ENCODE results near the gene ZKSCAN1. TPM values are rescaled to one million over a fixed set of nuclear protein-coding genes. Genes with fewer than 3 reads are reported as not detected.

Gene ZKSCAN1
- total and polyA plus RNA-seq, 2 experiments from 2014 or later, result 11.8 to 19.4 TPM

DNA sequence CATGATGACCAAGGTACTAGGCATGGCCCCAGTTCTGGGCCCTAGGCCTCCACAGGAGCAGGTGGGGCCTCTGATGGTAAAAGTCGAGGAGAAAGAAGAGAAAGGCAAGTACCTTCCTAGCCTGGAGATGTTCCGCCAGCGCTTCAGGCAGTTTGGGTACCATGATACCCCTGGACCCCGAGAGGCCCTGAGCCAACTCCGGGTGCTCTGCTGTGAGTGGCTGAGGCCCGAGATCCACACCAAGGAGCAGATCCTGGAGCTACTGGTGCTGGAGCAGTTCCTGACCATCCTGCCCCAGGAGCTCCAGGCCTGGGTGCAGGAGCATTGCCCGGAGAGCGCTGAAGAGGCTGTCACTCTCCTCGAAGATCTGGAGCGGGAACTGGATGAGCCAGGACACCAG lies 41.6 kb downstream of the ZKSCAN1 start:
- Mint-ChIP-seq H3K9me3 (no peaks in the 10 kb centered on the region), H3K27me3 (ENCODE audit: insufficient read depth, low read depth, poor library complexity) (peaks cover 4% of the 10 kb centered on the region), H3K4me1 (no peaks in the 10 kb centered on the region), H3K27ac (no peak overlapping the region), H3K4me3 (no peak overlapping the region), H3K36me3 (ENCODE audit: low read depth) (peaks cover 58% of the 10 kb centered on the region)
- H3K4me3 ChIP-seq, result no peak overlapping the region
- H3K9me2 ChIP-seq (ENCODE audit: insufficient read depth), result no peaks in the 10 kb centered on the region
- ATAC-seq, result no peak
- H2AFZ ChIP-seq, result no peak overlapping the region
- 0 out of 2 replicates have a peak, but pooled peaks cover 2% of the 10 kb centered on the region for H3F3A ChIP-seq (replicated peaks; ENCODE audit: low read depth)
- no peak for DNase-seq (ENCODE audit: low spot score)
- no peaks in the 10 kb centered on the region for H3K4me1 ChIP-seq (ENCODE audit: insufficient read depth)
- peaks cover 14% of the 10 kb centered on the region for H3K79me2 ChIP-seq (replicated peaks; ENCODE audit: insufficient read depth)
- H3K27ac ChIP-seq (ENCODE audit: low read depth), result no peak overlapping the region
- H3K27me3 ChIP-seq (ENCODE audit: insufficient read depth), result no peaks in the 10 kb centered on the region
- no peak overlapping the region for H3K4me2 ChIP-seq
- H3K36me3 ChIP-seq (ENCODE audit: insufficient read depth), result peaks cover 27% of the 10 kb centered on the region
- TF ChIP-seq, protein P1, sequence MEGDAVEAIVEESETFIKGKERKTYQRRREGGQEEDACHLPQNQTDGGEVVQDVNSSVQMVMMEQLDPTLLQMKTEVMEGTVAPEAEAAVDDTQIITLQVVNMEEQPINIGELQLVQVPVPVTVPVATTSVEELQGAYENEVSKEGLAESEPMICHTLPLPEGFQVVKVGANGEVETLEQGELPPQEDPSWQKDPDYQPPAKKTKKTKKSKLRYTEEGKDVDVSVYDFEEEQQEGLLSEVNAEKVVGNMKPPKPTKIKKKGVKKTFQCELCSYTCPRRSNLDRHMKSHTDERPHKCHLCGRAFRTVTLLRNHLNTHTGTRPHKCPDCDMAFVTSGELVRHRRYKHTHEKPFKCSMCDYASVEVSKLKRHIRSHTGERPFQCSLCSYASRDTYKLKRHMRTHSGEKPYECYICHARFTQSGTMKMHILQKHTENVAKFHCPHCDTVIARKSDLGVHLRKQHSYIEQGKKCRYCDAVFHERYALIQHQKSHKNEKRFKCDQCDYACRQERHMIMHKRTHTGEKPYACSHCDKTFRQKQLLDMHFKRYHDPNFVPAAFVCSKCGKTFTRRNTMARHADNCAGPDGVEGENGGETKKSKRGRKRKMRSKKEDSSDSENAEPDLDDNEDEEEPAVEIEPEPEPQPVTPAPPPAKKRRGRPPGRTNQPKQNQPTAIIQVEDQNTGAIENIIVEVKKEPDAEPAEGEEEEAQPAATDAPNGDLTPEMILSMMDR (conservative IDR thresholded peaks at IDR 0.05; ENCODE audit: low read depth in 2 of 2), result no peak
- TF ChIP-seq POLR2AphosphoS5 (IDR thresholded peaks at IDR 0.05; ENCODE audit: low read depth) (no peak), ZNF331 (CRISPR knock-in tag; IDR thresholded peaks at IDR 0.05; ENCODE audit: low read depth) (no peak), JUNB (IDR thresholded peaks at IDR 0.05; ENCODE audit: unreplicated experiment) (no peak), EZH2phosphoT487 (IDR thresholded peaks at IDR 0.05; ENCODE audit: unreplicated experiment) (no peak), ZNF114 (CRISPR knock-in tag; IDR thresholded peaks at IDR 0.05) (no peak), STAT1 (IDR thresholded peaks at IDR 0.05; ENCODE audit: unreplicated experiment) (no peak), NANOG (IDR thresholded peaks at IDR 0.05; ENCODE audit: borderline replicate concordance) (no peak), EZH2 (IDR thresholded peaks at IDR 0.05; ENCODE audit: low read depth, unreplicated experiment) (no peak), CREB1 (CRISPR knock-in tag; IDR thresholded peaks at IDR 0.05; ENCODE audit: low read depth) (no peak)
- TF ChIP-seq, protein P2, sequence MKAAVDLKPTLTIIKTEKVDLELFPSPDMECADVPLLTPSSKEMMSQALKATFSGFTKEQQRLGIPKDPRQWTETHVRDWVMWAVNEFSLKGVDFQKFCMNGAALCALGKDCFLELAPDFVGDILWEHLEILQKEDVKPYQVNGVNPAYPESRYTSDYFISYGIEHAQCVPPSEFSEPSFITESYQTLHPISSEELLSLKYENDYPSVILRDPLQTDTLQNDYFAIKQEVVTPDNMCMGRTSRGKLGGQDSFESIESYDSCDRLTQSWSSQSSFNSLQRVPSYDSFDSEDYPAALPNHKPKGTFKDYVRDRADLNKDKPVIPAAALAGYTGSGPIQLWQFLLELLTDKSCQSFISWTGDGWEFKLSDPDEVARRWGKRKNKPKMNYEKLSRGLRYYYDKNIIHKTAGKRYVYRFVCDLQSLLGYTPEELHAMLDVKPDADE (IDR thresholded peaks at IDR 0.05), result no peak
- TF ChIP-seq, protein P3, sequence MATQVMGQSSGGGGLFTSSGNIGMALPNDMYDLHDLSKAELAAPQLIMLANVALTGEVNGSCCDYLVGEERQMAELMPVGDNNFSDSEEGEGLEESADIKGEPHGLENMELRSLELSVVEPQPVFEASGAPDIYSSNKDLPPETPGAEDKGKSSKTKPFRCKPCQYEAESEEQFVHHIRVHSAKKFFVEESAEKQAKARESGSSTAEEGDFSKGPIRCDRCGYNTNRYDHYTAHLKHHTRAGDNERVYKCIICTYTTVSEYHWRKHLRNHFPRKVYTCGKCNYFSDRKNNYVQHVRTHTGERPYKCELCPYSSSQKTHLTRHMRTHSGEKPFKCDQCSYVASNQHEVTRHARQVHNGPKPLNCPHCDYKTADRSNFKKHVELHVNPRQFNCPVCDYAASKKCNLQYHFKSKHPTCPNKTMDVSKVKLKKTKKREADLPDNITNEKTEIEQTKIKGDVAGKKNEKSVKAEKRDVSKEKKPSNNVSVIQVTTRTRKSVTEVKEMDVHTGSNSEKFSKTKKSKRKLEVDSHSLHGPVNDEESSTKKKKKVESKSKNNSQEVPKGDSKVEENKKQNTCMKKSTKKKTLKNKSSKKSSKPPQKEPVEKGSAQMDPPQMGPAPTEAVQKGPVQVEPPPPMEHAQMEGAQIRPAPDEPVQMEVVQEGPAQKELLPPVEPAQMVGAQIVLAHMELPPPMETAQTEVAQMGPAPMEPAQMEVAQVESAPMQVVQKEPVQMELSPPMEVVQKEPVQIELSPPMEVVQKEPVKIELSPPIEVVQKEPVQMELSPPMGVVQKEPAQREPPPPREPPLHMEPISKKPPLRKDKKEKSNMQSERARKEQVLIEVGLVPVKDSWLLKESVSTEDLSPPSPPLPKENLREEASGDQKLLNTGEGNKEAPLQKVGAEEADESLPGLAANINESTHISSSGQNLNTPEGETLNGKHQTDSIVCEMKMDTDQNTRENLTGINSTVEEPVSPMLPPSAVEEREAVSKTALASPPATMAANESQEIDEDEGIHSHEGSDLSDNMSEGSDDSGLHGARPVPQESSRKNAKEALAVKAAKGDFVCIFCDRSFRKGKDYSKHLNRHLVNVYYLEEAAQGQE (IDR thresholded peaks at IDR 0.05; ENCODE audit: unreplicated experiment), result no peak
- TF ChIP-seq, protein P4, sequence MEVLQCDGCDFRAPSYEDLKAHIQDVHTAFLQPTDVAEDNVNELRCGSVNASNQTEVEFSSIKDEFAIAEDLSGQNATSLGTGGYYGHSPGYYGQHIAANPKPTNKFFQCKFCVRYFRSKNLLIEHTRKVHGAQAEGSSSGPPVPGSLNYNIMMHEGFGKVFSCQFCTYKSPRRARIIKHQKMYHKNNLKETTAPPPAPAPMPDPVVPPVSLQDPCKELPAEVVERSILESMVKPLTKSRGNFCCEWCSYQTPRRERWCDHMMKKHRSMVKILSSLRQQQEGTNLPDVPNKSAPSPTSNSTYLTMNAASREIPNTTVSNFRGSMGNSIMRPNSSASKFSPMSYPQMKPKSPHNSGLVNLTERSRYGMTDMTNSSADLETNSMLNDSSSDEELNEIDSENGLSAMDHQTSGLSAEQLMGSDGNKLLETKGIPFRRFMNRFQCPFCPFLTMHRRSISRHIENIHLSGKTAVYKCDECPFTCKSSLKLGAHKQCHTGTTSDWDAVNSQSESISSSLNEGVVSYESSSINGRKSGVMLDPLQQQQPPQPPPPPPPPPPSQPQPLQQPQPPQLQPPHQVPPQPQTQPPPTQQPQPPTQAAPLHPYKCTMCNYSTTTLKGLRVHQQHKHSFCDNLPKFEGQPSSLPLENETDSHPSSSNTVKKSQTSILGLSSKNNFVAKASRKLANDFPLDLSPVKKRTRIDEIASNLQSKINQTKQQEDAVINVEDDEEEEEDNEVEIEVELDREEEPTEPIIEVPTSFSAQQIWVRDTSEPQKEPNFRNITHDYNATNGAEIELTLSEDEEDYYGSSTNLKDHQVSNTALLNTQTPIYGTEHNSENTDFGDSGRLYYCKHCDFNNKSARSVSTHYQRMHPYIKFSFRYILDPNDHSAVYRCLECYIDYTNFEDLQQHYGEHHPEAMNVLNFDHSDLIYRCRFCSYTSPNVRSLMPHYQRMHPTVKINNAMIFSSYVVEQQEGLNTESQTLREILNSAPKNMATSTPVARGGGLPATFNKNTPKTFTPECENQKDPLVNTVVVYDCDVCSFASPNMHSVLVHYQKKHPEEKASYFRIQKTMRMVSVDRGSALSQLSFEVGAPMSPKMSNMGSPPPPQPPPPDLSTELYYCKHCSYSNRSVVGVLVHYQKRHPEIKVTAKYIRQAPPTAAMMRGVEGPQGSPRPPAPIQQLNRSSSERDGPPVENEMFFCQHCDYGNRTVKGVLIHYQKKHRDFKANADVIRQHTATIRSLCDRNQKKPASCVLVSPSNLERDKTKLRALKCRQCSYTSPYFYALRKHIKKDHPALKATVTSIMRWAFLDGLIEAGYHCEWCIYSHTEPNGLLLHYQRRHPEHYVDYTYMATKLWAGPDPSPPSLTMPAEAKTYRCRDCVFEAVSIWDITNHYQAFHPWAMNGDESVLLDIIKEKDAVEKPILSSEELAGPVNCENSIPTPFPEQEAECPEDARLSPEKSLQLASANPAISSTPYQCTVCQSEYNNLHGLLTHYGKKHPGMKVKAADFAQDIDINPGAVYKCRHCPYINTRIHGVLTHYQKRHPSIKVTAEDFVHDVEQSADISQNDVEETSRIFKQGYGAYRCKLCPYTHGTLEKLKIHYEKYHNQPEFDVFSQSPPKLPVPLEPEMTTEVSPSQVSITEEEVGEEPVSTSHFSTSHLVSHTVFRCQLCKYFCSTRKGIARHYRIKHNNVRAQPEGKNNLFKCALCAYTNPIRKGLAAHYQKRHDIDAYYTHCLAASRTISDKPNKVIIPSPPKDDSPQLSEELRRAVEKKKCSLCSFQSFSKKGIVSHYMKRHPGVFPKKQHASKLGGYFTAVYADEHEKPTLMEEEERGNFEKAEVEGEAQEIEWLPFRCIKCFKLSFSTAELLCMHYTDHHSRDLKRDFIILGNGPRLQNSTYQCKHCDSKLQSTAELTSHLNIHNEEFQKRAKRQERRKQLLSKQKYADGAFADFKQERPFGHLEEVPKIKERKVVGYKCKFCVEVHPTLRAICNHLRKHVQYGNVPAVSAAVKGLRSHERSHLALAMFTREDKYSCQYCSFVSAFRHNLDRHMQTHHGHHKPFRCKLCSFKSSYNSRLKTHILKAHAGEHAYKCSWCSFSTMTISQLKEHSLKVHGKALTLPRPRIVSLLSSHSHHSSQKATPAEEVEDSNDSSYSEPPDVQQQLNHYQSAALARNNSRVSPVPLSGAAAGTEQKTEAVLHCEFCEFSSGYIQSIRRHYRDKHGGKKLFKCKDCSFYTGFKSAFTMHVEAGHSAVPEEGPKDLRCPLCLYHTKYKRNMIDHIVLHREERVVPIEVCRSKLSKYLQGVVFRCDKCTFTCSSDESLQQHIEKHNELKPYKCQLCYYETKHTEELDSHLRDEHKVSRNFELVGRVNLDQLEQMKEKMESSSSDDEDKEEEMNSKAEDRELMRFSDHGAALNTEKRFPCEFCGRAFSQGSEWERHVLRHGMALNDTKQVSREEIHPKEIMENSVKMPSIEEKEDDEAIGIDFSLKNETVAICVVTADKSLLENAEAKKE (CRISPR knock-in tag; IDR thresholded peaks at IDR 0.05), result no peak
- 0 out of 2 replicates have a peak, but pooled peaks cover 6% of the 10 kb centered on the region for H4K20me1 ChIP-seq (replicated peaks; ENCODE audit: insufficient read depth)

All from GM23338 (cell line).